HCT116 (cell line): ENCODE measurements around the gene SMARCAL1. TPM values are rescaled to one million over a fixed set of nuclear protein-coding genes. Genes with fewer than 3 reads are reported as not detected.

Experiments
- ATAC-seq: fragments of 200-7000 bp; cut with Tn5 transposase; 2 replicates; pipeline ENCODE4 v1.9.1; 2020; ENCODE audit warnings: mild to moderate bottlenecking, moderate library complexity
- BruUV-seq: library from RNA; stranded (reverse); fragments of 400-500 nt; replicated peaks from 2 replicates; lab custom pipeline; 2021; lab: Mats Ljungman, UMichigan
- CTCF ChIA-PET: fragments of 300-600 bp; sonication (Branson Sonifier 250); formaldehyde crosslinking; loops from one replicate; lab custom pipeline; 2021; ENCODE audit warnings: antibody characterized with exemption; lab: Charles Lee
- POLR2A ChIA-PET: fragments of 300-600, 350-600 bp; sonication (Branson Sonifier 250); formaldehyde crosslinking; loops from one replicate; lab custom pipeline; 2021; ENCODE audit warnings: antibody characterized with exemption; lab: Charles Lee
- RAD21 ChIA-PET, 2 experiments: fragments of 300-600 bp; sonication (Branson Sonifier 250); formaldehyde crosslinking; loops; one replicate each; lab custom pipeline; 2023; ENCODE audit warnings: low total read pairs in 2 of 2; ENCODE audit not compliant: uncharacterized antibody in 2 of 2, unreplicated experiment in 2 of 2, low non-redundant PET in 1 of 2; lab: Charles Lee
- DNase-seq: peaks from one replicate; pipeline ENCODE4 v3.0.0-alpha.2; 2010; ENCODE audit warnings: low read depth, low spot score
- H2AFZ ChIP-seq: fragments of 200-600 bp; shearing (Covaris generic), sonication (generic); 2 replicates; pipeline ENCODE4 v1.6.1; 2017; ENCODE audit warnings: low read depth, mixed run types, mixed read lengths, antibody characterized with exemption, low read length; ENCODE audit not compliant: poor library complexity, severe bottlenecking
- H3K27ac ChIP-seq: 2 replicates; pipeline ENCODE4 v1.5.1; 2012; ENCODE audit warnings: low read depth, low read length
- H3K27me3 ChIP-seq: fragments of 200-600 bp; sonication (generic); 2 replicates; pipeline ENCODE4 v1.6.1; 2016; ENCODE audit warnings: mixed run types, low read length, mixed read lengths; ENCODE audit not compliant: insufficient read depth
- H3K36me3 ChIP-seq, 2 experiments: fragments of 200-500 bp in 1 of 2; fragments of 200-600 bp in 1 of 2; sonication (Bioruptor generic) in 1 of 2; sonication (generic) in 1 of 2; 2 replicates each; pipeline versions ENCODE4 v1.5.1 to v1.6.1; 2014 to 2016; ENCODE audit warnings: low read length in 2 of 2, inconsistent platforms in 1 of 2, mixed read lengths in 1 of 2, mixed run types in 1 of 2; ENCODE audit not compliant: insufficient read depth in 2 of 2, control insufficient read depth in 1 of 2
- H3K4me1 ChIP-seq, 2 experiments: fragments of 200-600 bp in 1 of 2; sonication (generic) in 1 of 2; 2 replicates each; pipeline versions ENCODE4 v1.5.1 to v1.6.1; 2012 to 2017; ENCODE audit warnings: low read length in 2 of 2, inconsistent platforms in 1 of 2, mild to moderate bottlenecking in 1 of 2, mixed read lengths in 1 of 2, mixed run types in 1 of 2, moderate library complexity in 1 of 2; ENCODE audit not compliant: insufficient read depth in 2 of 2, control insufficient read depth in 1 of 2
- H3K4me2 ChIP-seq: fragments of 200-600 bp; sonication (generic); 2 replicates; pipeline ENCODE4 v1.6.1; 2017; ENCODE audit warnings: mixed run types, low read length, mixed read lengths
- H3K4me3 ChIP-seq, 2 experiments: fragments of 200-600 bp in 1 of 2; sonication (generic) in 1 of 2; replicated peaks in 1 of 2; 2 replicates each; pipeline ENCODE4 v1.5.1; 2011 to 2016; ENCODE audit warnings: low read length in 2 of 2, control low read depth in 1 of 2, low read depth in 1 of 2, mild to moderate bottlenecking in 1 of 2, mixed read lengths in 1 of 2, mixed run types in 1 of 2
- H3K79me2 ChIP-seq: fragments of 200-600 bp; sonication (generic); 2 replicates; pipeline ENCODE4 v1.6.1; 2017; ENCODE audit warnings: mild to moderate bottlenecking, mixed run types, low read length, moderate library complexity, mixed read lengths; ENCODE audit not compliant: insufficient read depth
- H3K9ac ChIP-seq: fragments of 200-600 bp; sonication (generic); 2 replicates; pipeline ENCODE4 v1.6.1; 2016; ENCODE audit warnings: low read length, mixed read lengths
- H3K9me2 ChIP-seq: fragments of 200-600 bp; sonication (generic), shearing (Covaris generic); 2 replicates; pipeline ENCODE4 v1.6.1; 2017; ENCODE audit warnings: mixed run types, mild to moderate bottlenecking, moderate library complexity; ENCODE audit not compliant: insufficient read depth
- H3K9me3 ChIP-seq, 2 experiments: fragments of 200-500 bp in 1 of 2; fragments of 200-600 bp in 1 of 2; sonication (Bioruptor generic) in 1 of 2; sonication (generic) in 1 of 2; 2 replicates each; pipeline ENCODE4 v1.6.1; 2014 to 2017; ENCODE audit warnings: low read length in 2 of 2, mixed read lengths in 2 of 2, inconsistent platforms in 1 of 2, low read depth in 1 of 2, mild to moderate bottlenecking in 1 of 2, mixed run types in 1 of 2, moderate library complexity in 1 of 2; ENCODE audit not compliant: control insufficient read depth in 1 of 2, insufficient read depth in 1 of 2
- H4K20me1 ChIP-seq: fragments of 200-600 bp; sonication (generic), shearing (Covaris generic); 2 replicates; pipeline ENCODE4 v1.6.1; 2017; ENCODE audit warnings: mixed run types, mild to moderate bottlenecking, moderate library complexity; ENCODE audit not compliant: insufficient read depth
- CBX3 ChIP-seq: IDR thresholded peaks from 2 replicates; pipeline ENCODE4 v1.6.1; 2012; ENCODE audit warnings: low read depth
- ELF1 ChIP-seq: IDR thresholded peaks from 2 replicates; pipeline ENCODE4 v1.6.1; 2012; ENCODE audit warnings: low read depth, borderline replicate concordance
- EZH2 ChIP-seq: fragments of 200-600 bp; sonication (generic); IDR thresholded peaks from 2 replicates; pipeline ENCODE4 v1.6.1; 2017; ENCODE audit warnings: antibody characterized with exemption, mixed run types
- EZH2phosphoT487 ChIP-seq: fragments of 200-600 bp; IDR thresholded peaks from 2 replicates; pipeline ENCODE4 v1.6.1; 2018; ENCODE audit warnings: antibody characterized with exemption, borderline replicate concordance
- FOSL1 ChIP-seq: IDR thresholded peaks from 2 replicates; pipeline ENCODE4 v1.6.1; 2012; ENCODE audit warnings: low read depth
- POLR2A ChIP-seq: IDR thresholded peaks from 2 replicates; pipeline ENCODE4 v1.7.0; 2011; ENCODE audit warnings: borderline replicate concordance; ENCODE audit not compliant: insufficient read depth, insufficient read length; ENCODE audit errors: extremely low read depth
- POLR2AphosphoS5 ChIP-seq: IDR thresholded peaks from 2 replicates; pipeline ENCODE4 v1.6.1; 2011; ENCODE audit warnings: mild to moderate bottlenecking, low read depth, low read length, moderate library complexity
- RAD21 ChIP-seq: IDR thresholded peaks from 2 replicates; pipeline ENCODE4 v1.6.1; 2012; ENCODE audit warnings: low read depth, mild to moderate bottlenecking
- SIN3A ChIP-seq: IDR thresholded peaks from 2 replicates; pipeline ENCODE4 v1.6.1; 2012; ENCODE audit warnings: low read depth
- SP1 ChIP-seq: IDR thresholded peaks from 2 replicates; pipeline ENCODE4 v1.6.1; 2012; ENCODE audit warnings: low read depth
- SRF ChIP-seq: IDR thresholded peaks from 2 replicates; pipeline ENCODE4 v1.6.1; 2012; ENCODE audit warnings: low read depth
- TCF7L2 ChIP-seq: IDR thresholded peaks from 2 replicates; pipeline ENCODE4 v1.7.0; 2011; ENCODE audit warnings: borderline replicate concordance, inconsistent platforms; ENCODE audit not compliant: insufficient read depth, insufficient read length; ENCODE audit errors: extremely low read depth
- ZFX ChIP-seq: fragments of 450-650 bp; IDR thresholded peaks from 2 replicates; pipeline ENCODE4 v1.6.1; 2017
- ZNF274 ChIP-seq: fragments of 200-500 bp; sonication (Bioruptor generic); IDR thresholded peaks from 2 replicates; pipeline ENCODE4 v1.6.1; 2014; ENCODE audit warnings: mild to moderate bottlenecking, low read depth, low read length, inconsistent platforms
- intact Hi-C: fragments of 100-400 bp; cut with micrococcal nuclease; formaldehyde crosslinking; loops from 2 replicates; pipeline ENCODE4 v1.10.0; 2022
- total RNA-seq: library from RNA; stranded (reverse); gene quantifications from one replicate; pipeline ENCODE4 v1.2.1, GENCODE V29; 2021; ENCODE audit not compliant: unreplicated experiment
- TF ChIP-seq, protein P1 (sequence below): IDR thresholded peaks from 2 replicates; pipeline ENCODE4 v1.6.1; 2012; ENCODE audit warnings: low read depth
- TF ChIP-seq, protein P2 (sequence below): IDR thresholded peaks from 2 replicates; pipeline ENCODE4 v1.6.1; 2011; ENCODE audit warnings: mild to moderate bottlenecking, low read length, moderate library complexity; ENCODE audit not compliant: insufficient replicate concordance; ENCODE audit errors: extremely low read depth
- TF ChIP-seq, protein P3 (sequence below), 3 experiments: fragments of 200-600 bp in 1 of 3; sonication (generic) in 1 of 3; IDR thresholded peaks in 2 of 3; conservative IDR thresholded peaks in 1 of 3; 2 replicates each; pipeline ENCODE4 v1.5.1; 2012 to 2017; ENCODE audit warnings: low read depth in 2 of 3, low read length in 2 of 3, antibody characterized with exemption in 1 of 3, borderline replicate concordance in 1 of 3, control low read depth in 1 of 3, mild to moderate bottlenecking in 1 of 3, mixed read lengths in 1 of 3, mixed run types in 1 of 3, moderate library complexity in 1 of 3; ENCODE audit not compliant: insufficient read depth in 1 of 3
- TF ChIP-seq, protein P4 (sequence below): IDR thresholded peaks from 2 replicates; pipeline ENCODE4 v1.6.1; 2012
- TF ChIP-seq, protein P5 (sequence below): IDR thresholded peaks from 2 replicates; pipeline ENCODE4 v1.6.1; 2012

SMARCAL1 gene
- total RNA-seq, 1 experiment from 2014 or later, result 18.0 TPM

DNA sequence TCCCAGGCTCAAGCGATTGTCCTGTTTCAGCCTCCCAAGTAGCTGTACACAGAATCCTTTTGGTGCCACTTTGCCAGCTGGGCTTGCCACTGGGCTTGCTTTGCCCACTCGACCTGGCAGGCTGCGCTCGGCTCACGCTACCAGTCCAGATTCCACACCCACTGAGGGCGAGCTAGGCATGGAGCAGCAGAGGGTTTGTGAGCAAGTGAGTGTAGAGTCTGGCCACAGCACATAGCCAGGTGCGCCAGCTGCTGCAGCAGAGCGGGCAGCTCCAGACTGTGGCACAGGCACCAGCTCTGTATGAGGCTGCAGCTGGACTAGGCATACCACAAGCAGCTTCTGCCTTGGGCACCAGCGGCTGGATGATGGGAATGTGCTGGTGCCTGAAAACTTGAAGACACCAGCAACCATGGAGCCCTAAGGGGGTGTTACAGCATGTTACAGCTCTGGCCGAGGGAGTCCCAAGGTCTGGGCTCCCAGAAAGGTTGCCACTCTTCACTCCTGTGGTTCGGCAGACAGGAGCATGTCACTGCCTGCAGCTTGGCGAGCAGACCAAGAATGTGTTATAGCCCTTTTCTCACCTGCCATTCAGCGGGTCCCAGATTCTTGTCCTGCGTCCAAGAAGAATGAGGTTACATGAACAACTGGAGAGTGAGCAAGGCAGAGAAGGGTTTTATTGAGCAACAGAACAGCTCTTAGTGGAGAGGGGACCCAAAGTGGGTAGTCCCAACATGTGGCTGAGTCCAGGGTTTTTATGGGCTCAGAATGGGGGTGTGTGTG is 12.9 kb downstream of the SMARCAL1 start:
- no peaks in the 10 kb centered on the region for H3K79me2 ChIP-seq
- POLR2A ChIA-PET, result no interaction called here
- no peak overlapping the region for H3K27ac ChIP-seq
- no peaks in the 10 kb centered on the region for H4K20me1 ChIP-seq
- DNase-seq (no peak), ATAC-seq (no peak)
- no peaks in the 10 kb centered on the region for H3K27me3 ChIP-seq
- no peak overlapping the region for H3K9ac ChIP-seq
- H3K36me3 ChIP-seq, result peaks cover 23% of the 10 kb centered on the region in 2 experiments
- no peak overlapping the region for H3K4me3 ChIP-seq
- BruUV-seq, result no TSS peak
- H2AFZ ChIP-seq, result no peak overlapping the region
- no peak overlapping the region for H3K4me2 ChIP-seq
- 0 out of 4 replicates have a peak, but pooled peaks cover 0 to 5% of the 10 kb centered on the region in 2 experiments for H3K4me1 ChIP-seq
- CTCF ChIA-PET, result no interaction called here
- TF ChIP-seq, protein P1, sequence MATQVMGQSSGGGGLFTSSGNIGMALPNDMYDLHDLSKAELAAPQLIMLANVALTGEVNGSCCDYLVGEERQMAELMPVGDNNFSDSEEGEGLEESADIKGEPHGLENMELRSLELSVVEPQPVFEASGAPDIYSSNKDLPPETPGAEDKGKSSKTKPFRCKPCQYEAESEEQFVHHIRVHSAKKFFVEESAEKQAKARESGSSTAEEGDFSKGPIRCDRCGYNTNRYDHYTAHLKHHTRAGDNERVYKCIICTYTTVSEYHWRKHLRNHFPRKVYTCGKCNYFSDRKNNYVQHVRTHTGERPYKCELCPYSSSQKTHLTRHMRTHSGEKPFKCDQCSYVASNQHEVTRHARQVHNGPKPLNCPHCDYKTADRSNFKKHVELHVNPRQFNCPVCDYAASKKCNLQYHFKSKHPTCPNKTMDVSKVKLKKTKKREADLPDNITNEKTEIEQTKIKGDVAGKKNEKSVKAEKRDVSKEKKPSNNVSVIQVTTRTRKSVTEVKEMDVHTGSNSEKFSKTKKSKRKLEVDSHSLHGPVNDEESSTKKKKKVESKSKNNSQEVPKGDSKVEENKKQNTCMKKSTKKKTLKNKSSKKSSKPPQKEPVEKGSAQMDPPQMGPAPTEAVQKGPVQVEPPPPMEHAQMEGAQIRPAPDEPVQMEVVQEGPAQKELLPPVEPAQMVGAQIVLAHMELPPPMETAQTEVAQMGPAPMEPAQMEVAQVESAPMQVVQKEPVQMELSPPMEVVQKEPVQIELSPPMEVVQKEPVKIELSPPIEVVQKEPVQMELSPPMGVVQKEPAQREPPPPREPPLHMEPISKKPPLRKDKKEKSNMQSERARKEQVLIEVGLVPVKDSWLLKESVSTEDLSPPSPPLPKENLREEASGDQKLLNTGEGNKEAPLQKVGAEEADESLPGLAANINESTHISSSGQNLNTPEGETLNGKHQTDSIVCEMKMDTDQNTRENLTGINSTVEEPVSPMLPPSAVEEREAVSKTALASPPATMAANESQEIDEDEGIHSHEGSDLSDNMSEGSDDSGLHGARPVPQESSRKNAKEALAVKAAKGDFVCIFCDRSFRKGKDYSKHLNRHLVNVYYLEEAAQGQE, result no peak
- TF ChIP-seq EZH2 (no peak), SP1 (no peak), ZNF274 (no peak), SIN3A (no peak), POLR2AphosphoS5 (no peak), CBX3 (no peak), SRF (no peak), ELF1 (no peak), TCF7L2 (no peak), FOSL1 (no peak), POLR2A (no peak), ZFX (no peak), RAD21 (no peak), EZH2phosphoT487 (no peak)
- TF ChIP-seq, protein P2, sequence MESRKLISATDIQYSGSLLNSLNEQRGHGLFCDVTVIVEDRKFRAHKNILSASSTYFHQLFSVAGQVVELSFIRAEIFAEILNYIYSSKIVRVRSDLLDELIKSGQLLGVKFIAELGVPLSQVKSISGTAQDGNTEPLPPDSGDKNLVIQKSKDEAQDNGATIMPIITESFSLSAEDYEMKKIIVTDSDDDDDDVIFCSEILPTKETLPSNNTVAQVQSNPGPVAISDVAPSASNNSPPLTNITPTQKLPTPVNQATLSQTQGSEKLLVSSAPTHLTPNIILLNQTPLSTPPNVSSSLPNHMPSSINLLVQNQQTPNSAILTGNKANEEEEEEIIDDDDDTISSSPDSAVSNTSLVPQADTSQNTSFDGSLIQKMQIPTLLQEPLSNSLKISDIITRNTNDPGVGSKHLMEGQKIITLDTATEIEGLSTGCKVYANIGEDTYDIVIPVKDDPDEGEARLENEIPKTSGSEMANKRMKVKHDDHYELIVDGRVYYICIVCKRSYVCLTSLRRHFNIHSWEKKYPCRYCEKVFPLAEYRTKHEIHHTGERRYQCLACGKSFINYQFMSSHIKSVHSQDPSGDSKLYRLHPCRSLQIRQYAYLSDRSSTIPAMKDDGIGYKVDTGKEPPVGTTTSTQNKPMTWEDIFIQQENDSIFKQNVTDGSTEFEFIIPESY, result no peak
- TF ChIP-seq, protein P3, sequence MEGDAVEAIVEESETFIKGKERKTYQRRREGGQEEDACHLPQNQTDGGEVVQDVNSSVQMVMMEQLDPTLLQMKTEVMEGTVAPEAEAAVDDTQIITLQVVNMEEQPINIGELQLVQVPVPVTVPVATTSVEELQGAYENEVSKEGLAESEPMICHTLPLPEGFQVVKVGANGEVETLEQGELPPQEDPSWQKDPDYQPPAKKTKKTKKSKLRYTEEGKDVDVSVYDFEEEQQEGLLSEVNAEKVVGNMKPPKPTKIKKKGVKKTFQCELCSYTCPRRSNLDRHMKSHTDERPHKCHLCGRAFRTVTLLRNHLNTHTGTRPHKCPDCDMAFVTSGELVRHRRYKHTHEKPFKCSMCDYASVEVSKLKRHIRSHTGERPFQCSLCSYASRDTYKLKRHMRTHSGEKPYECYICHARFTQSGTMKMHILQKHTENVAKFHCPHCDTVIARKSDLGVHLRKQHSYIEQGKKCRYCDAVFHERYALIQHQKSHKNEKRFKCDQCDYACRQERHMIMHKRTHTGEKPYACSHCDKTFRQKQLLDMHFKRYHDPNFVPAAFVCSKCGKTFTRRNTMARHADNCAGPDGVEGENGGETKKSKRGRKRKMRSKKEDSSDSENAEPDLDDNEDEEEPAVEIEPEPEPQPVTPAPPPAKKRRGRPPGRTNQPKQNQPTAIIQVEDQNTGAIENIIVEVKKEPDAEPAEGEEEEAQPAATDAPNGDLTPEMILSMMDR (IDR thresholded peaks at IDR 0.05 in 2 of 3, conservative IDR thresholded peaks at IDR 0.05 in 1 of 3; ENCODE audit: borderline replicate concordance in 1 of 3, insufficient read depth in 1 of 3, low read depth in 2 of 3, low read length in 2 of 3), result no peak
- TF ChIP-seq, protein P4, sequence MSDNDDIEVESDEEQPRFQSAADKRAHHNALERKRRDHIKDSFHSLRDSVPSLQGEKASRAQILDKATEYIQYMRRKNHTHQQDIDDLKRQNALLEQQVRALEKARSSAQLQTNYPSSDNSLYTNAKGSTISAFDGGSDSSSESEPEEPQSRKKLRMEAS, result no peak
- TF ChIP-seq, protein P5, sequence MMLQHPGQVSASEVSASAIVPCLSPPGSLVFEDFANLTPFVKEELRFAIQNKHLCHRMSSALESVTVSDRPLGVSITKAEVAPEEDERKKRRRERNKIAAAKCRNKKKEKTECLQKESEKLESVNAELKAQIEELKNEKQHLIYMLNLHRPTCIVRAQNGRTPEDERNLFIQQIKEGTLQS, result no peak
- intact Hi-C loops, result no loop called here
- H3K9me2 ChIP-seq, result no peaks in the 10 kb centered on the region
- H3K9me3 ChIP-seq, result peaks cover 0 to 3% of the 10 kb centered on the region in 2 experiments; a peak in 1 of 4 replicates
- RAD21 ChIA-PET, result no interaction called here
